ENCODE results near the gene SDHA. TPM values are rescaled to one million over a fixed set of nuclear protein-coding genes. Genes with fewer than 3 reads are reported as not detected.
"Not testable (repeated sequence)": the region's sequence is repeated elsewhere in the genome, so short reads cannot be mapped to it uniquely, and the experiment has no call there.

The SDHA gene
- polyA plus RNA-seq, 1 donor (not counting 4 experiments of a cell fraction or from before 2014, with no cell fraction given): 178 TPM

DNA sequence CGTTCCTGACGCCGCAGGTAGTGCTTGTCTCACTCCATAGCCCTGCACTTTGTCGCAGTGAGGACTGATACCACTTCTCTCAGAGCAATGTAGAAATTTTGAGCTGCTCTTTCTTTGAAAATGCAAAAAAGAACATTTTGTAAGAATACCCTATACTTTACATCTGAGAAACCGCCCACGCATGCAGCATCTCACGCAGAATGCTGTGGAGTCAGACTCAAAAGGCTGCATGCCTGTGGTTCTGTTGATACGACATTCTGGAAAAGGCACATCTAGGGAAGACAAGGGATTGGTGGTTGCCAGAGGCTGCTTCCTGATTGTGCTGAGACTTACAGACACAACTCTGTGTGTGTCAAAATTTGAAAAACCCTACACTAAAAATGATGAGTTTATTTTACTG is 19.8 kb downstream of the SDHA start:
- H3K9me1 ChIP-seq (ENCODE audit: control insufficient read depth, extremely low read depth, insufficient read depth, low read length); H3K9ac ChIP-seq (ENCODE audit: control insufficient read depth, extremely low read depth, insufficient read depth, low read length); H3K27ac ChIP-seq (ENCODE audit: control insufficient read depth, insufficient read depth, low read length); H4K20me1 ChIP-seq (ENCODE audit: control insufficient read depth, extremely low read depth, insufficient read depth, low read length); H3K9me3 ChIP-seq (ENCODE audit: control insufficient read depth, low read depth, low read length); FAIRE-seq; H3K79me2 ChIP-seq (ENCODE audit: control insufficient read depth, insufficient read depth, low read length); dilution Hi-C loops (cut with MboI; ENCODE audit: extremely low pct_ligation_motif_present, low sequenced_read_pairs); H2AFZ ChIP-seq (ENCODE audit: control insufficient read depth, low read length); H3K4me3 ChIP-seq (ENCODE audit: control insufficient read depth in 2 of 3, extremely low read depth in 1 of 3, insufficient read depth in 2 of 3, low read depth in 1 of 3, low read length in 3 of 3); H3K4me1 ChIP-seq (ENCODE audit: control insufficient read depth, extremely low read depth, insufficient read depth, low read length); DNase-seq (ENCODE audit: low read depth, low spot score); H3K4me2 ChIP-seq (ENCODE audit: control insufficient read depth, extremely low read depth, insufficient read depth, low read depth, low read length); H3K27me3 ChIP-seq (ENCODE audit: control insufficient read depth, extremely low read depth, insufficient read depth, low read length): not testable (repeated sequence)
- H3K36me3 ChIP-seq (ENCODE audit: control insufficient read depth in 2 of 2, extremely low read depth in 1 of 2, insufficient read depth in 2 of 2, low read length in 2 of 2): peaks cover 24 to 30% of the 10 kb centered on the region in 2 experiments

DNA sequence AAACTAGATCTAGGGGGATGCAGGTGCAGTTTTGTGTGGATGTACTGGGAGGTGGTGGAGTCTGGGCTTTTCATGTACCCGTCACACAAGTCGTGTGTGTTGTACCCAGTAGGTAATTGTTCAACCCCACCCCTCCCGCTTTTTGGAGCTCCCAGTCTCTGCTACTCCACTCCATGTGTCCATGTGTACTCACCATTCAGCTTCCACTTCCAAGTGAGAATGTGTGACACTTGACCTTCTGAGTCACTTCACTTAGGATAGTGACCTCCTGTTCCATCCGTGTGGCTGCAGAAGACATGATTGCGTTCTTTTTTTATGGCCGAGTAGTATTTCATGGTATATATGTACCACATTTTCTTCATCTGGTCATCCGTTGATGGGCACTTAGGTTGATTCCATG is 22.4 kb downstream of the SDHA start:
- H3K4me2 ChIP-seq (ENCODE audit: control insufficient read depth, extremely low read depth, insufficient read depth, low read depth, low read length); H4K20me1 ChIP-seq (ENCODE audit: control insufficient read depth, extremely low read depth, insufficient read depth, low read length); H3K9ac ChIP-seq (ENCODE audit: control insufficient read depth, extremely low read depth, insufficient read depth, low read length); H3K4me1 ChIP-seq (ENCODE audit: control insufficient read depth, extremely low read depth, insufficient read depth, low read length); H3K4me3 ChIP-seq (ENCODE audit: control insufficient read depth in 2 of 3, extremely low read depth in 1 of 3, insufficient read depth in 2 of 3, low read depth in 1 of 3, low read length in 3 of 3); H3K79me2 ChIP-seq (ENCODE audit: control insufficient read depth, insufficient read depth, low read length); H3K27ac ChIP-seq (ENCODE audit: control insufficient read depth, insufficient read depth, low read length); H2AFZ ChIP-seq (ENCODE audit: control insufficient read depth, low read length); FAIRE-seq; dilution Hi-C loops (cut with MboI; ENCODE audit: extremely low pct_ligation_motif_present, low sequenced_read_pairs); H3K9me1 ChIP-seq (ENCODE audit: control insufficient read depth, extremely low read depth, insufficient read depth, low read length); H3K27me3 ChIP-seq (ENCODE audit: control insufficient read depth, extremely low read depth, insufficient read depth, low read length); DNase-seq (ENCODE audit: low read depth, low spot score); H3K9me3 ChIP-seq (ENCODE audit: control insufficient read depth, low read depth, low read length): not testable (repeated sequence)
- peaks cover 14 to 21% of the 10 kb centered on the region in 2 experiments for H3K36me3 ChIP-seq (ENCODE audit: control insufficient read depth in 2 of 2, extremely low read depth in 1 of 2, insufficient read depth in 2 of 2, low read length in 2 of 2)

DNA sequence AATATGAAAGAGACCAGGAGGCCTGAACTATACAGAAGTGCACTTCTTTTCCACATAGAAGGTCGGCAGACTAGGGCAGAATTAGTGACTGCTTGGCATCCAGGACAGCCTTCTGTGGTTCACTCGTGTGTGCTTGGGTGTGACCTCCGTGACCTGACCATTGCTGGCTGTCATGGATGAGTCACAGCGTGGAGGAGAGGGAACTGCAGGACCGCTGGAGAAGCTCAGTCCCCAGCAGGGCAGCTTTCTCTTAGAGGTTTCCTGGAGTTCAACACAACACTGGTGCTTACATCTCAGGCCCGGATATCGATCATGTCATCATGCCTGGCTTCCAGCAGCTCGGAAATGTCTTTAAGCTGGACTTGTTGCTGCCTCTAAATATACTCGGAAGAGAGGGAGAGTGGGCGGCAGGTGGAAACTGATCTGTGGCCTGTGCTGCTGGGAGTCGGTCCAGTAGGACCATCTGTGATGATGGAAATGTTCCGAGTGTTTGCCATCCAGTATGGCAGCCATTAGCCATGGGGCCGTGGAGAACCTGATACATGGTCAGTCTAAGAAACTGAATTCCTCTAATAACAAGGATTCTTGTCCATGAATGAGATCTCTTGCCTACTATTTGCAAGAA is 23.0 kb downstream of the SDHA start:
- FAIRE-seq; H3K4me1 ChIP-seq (ENCODE audit: control insufficient read depth, extremely low read depth, insufficient read depth, low read length); H3K9me1 ChIP-seq (ENCODE audit: control insufficient read depth, extremely low read depth, insufficient read depth, low read length); H3K27me3 ChIP-seq (ENCODE audit: control insufficient read depth, extremely low read depth, insufficient read depth, low read length); DNase-seq (ENCODE audit: low read depth, low spot score); H3K27ac ChIP-seq (ENCODE audit: control insufficient read depth, insufficient read depth, low read length); H3K9me3 ChIP-seq (ENCODE audit: control insufficient read depth, low read depth, low read length); H2AFZ ChIP-seq (ENCODE audit: control insufficient read depth, low read length); H3K9ac ChIP-seq (ENCODE audit: control insufficient read depth, extremely low read depth, insufficient read depth, low read length); H3K4me2 ChIP-seq (ENCODE audit: control insufficient read depth, extremely low read depth, insufficient read depth, low read depth, low read length); H3K4me3 ChIP-seq (ENCODE audit: control insufficient read depth in 2 of 3, extremely low read depth in 1 of 3, insufficient read depth in 2 of 3, low read depth in 1 of 3, low read length in 3 of 3); H4K20me1 ChIP-seq (ENCODE audit: control insufficient read depth, extremely low read depth, insufficient read depth, low read length); H3K79me2 ChIP-seq (ENCODE audit: control insufficient read depth, insufficient read depth, low read length); dilution Hi-C loops (cut with MboI; ENCODE audit: extremely low pct_ligation_motif_present, low sequenced_read_pairs): not testable (repeated sequence)
- peaks cover 14 to 20% of the 10 kb centered on the region in 2 experiments for H3K36me3 ChIP-seq (ENCODE audit: control insufficient read depth in 2 of 2, extremely low read depth in 1 of 2, insufficient read depth in 2 of 2, low read length in 2 of 2)

DNA sequence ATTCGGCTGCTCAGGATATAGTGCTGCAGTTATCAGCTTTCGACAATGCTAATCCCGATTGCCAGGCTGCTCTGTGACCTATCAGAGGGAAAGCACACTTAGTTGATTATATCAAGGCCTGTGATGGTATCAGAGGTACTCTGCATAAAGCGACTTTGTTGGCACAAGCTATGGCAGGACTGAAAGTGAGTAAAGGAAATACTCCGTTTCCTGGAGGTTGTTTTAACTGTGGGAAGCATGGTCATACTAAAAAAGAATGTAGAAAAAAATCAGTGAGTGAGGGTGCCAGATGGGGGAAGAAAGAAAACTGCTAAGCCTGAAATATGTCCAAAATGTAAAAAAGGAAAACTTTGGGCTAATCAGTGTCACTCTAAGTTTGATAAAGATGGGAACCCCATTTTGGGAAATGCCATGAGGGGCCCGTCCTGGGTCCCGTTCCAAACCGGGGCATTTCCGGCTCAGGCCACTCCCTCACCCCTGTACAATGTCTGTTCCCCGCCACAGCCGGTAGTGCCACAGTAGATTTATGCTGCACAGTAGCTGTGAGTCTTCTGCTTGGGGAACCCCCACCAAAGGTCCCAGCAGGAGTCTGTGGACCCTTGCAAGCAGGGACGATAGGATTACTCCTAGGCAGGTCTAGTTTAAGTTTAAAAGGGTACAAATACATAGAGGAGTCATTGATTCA is 25.7 kb downstream of the SDHA start:
- DNase-seq (ENCODE audit: low read depth, low spot score); FAIRE-seq; H3K9me1 ChIP-seq (ENCODE audit: control insufficient read depth, extremely low read depth, insufficient read depth, low read length); H3K9me3 ChIP-seq (ENCODE audit: control insufficient read depth, low read depth, low read length); H3K4me2 ChIP-seq (ENCODE audit: control insufficient read depth, extremely low read depth, insufficient read depth, low read depth, low read length); H3K4me1 ChIP-seq (ENCODE audit: control insufficient read depth, extremely low read depth, insufficient read depth, low read length); H4K20me1 ChIP-seq (ENCODE audit: control insufficient read depth, extremely low read depth, insufficient read depth, low read length); H3K27me3 ChIP-seq (ENCODE audit: control insufficient read depth, extremely low read depth, insufficient read depth, low read length); H2AFZ ChIP-seq (ENCODE audit: control insufficient read depth, low read length); H3K9ac ChIP-seq (ENCODE audit: control insufficient read depth, extremely low read depth, insufficient read depth, low read length); H3K27ac ChIP-seq (ENCODE audit: control insufficient read depth, insufficient read depth, low read length); H3K79me2 ChIP-seq (ENCODE audit: control insufficient read depth, insufficient read depth, low read length); H3K4me3 ChIP-seq (ENCODE audit: control insufficient read depth in 2 of 3, extremely low read depth in 1 of 3, insufficient read depth in 2 of 3, low read depth in 1 of 3, low read length in 3 of 3); dilution Hi-C loops (cut with MboI; ENCODE audit: extremely low pct_ligation_motif_present, low sequenced_read_pairs): not testable (repeated sequence)
- peaks cover 14 to 16% of the 10 kb centered on the region in 2 experiments for H3K36me3 ChIP-seq (ENCODE audit: control insufficient read depth in 2 of 2, extremely low read depth in 1 of 2, insufficient read depth in 2 of 2, low read length in 2 of 2)

DNA sequence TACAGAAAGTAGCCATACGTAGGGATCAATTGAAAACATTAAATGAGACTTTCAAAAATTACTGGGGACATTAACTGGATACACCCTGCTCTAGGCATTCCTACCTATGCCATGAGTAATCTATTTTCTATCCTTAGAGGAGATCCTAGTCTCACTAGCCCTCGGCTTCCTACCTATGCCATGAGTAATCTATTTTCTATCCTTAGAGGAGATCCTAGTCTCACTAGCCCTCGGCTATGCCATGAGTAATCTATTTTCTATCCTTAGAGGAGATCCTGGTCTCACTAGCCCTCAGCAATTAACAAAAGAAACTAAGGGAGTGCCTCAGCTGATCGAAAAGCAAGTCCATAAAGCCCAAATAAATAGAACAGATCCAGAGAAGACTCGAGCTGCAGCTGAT is 27.6 kb downstream of the SDHA start:
- H3K4me1 ChIP-seq (ENCODE audit: control insufficient read depth, extremely low read depth, insufficient read depth, low read length); H2AFZ ChIP-seq (ENCODE audit: control insufficient read depth, low read length); H3K27ac ChIP-seq (ENCODE audit: control insufficient read depth, insufficient read depth, low read length); H3K79me2 ChIP-seq (ENCODE audit: control insufficient read depth, insufficient read depth, low read length); H3K9ac ChIP-seq (ENCODE audit: control insufficient read depth, extremely low read depth, insufficient read depth, low read length); H3K27me3 ChIP-seq (ENCODE audit: control insufficient read depth, extremely low read depth, insufficient read depth, low read length); dilution Hi-C loops (cut with MboI; ENCODE audit: extremely low pct_ligation_motif_present, low sequenced_read_pairs); FAIRE-seq; H3K4me2 ChIP-seq (ENCODE audit: control insufficient read depth, extremely low read depth, insufficient read depth, low read depth, low read length); H3K9me3 ChIP-seq (ENCODE audit: control insufficient read depth, low read depth, low read length); DNase-seq (ENCODE audit: low read depth, low spot score); H3K9me1 ChIP-seq (ENCODE audit: control insufficient read depth, extremely low read depth, insufficient read depth, low read length); H4K20me1 ChIP-seq (ENCODE audit: control insufficient read depth, extremely low read depth, insufficient read depth, low read length); H3K4me3 ChIP-seq (ENCODE audit: control insufficient read depth in 2 of 3, extremely low read depth in 1 of 3, insufficient read depth in 2 of 3, low read depth in 1 of 3, low read length in 3 of 3): not testable (repeated sequence)
- peaks cover 13 to 14% of the 10 kb centered on the region in 2 experiments for H3K36me3 ChIP-seq (ENCODE audit: control insufficient read depth in 2 of 2, extremely low read depth in 1 of 2, insufficient read depth in 2 of 2, low read length in 2 of 2)
